Hepatocyte (in vitro differentiated cells): ENCODE results near the gene SLC2A10. TPM values are rescaled to one million over a fixed set of nuclear protein-coding genes. Genes with fewer than 3 reads are reported as not detected.
"Not testable (repeated sequence)": the region's sequence is repeated elsewhere in the genome, so short reads cannot be mapped to it uniquely, and the experiment has no call there.

Experiments
- DNase-seq: peaks from one replicate; pipeline ENCODE4 v3.0.0-alpha.2; 2016; ENCODE audit warnings: low spot score
- H2AFZ ChIP-seq: fragments of 200-600 bp; sonication (generic); 2 replicates; pipeline ENCODE4 v1.6.0; 2016; ENCODE audit warnings: antibody characterized with exemption, mild to moderate bottlenecking
- H3K27ac ChIP-seq: fragments of 200-600 bp; sonication (generic); 2 replicates; pipeline ENCODE4 v1.5.1; 2016; ENCODE audit warnings: mild to moderate bottlenecking
- H3K27me3 ChIP-seq: fragments of 200-600 bp; sonication (generic); 2 replicates; pipeline ENCODE4 v1.6.1; 2016
- H3K36me3 ChIP-seq: fragments of 200-600 bp; sonication (generic); replicated peaks from 2 replicates; pipeline ENCODE4 v1.5.1; 2016; ENCODE audit warnings: low read depth; ENCODE audit not compliant: insufficient read depth
- H3K4me1 ChIP-seq: fragments of 200-600 bp; sonication (generic); 2 replicates; pipeline ENCODE4 v1.5.1; 2016; ENCODE audit warnings: mild to moderate bottlenecking, moderate library complexity; ENCODE audit not compliant: insufficient read depth
- H3K4me2 ChIP-seq: fragments of 200-600 bp; sonication (generic); 2 replicates; pipeline ENCODE4 v1.6.0; 2016
- H3K4me3 ChIP-seq: fragments of 200-600 bp; sonication (generic); 2 replicates; pipeline ENCODE4 v1.5.1; 2016; ENCODE audit warnings: mild to moderate bottlenecking
- H3K79me2 ChIP-seq: fragments of 200-600 bp; sonication (generic); 2 replicates; pipeline ENCODE4 v1.6.0; 2017; ENCODE audit warnings: mild to moderate bottlenecking
- H3K9me2 ChIP-seq: fragments of 200-600 bp; sonication (generic); replicated peaks from 2 replicates; pipeline ENCODE4 v1.6.0; 2017; ENCODE audit warnings: mild to moderate bottlenecking; ENCODE audit not compliant: insufficient read depth
- H3K9me3 ChIP-seq: fragments of 200-600 bp; sonication (generic); 2 replicates; pipeline ENCODE4 v1.5.1; 2016; ENCODE audit warnings: low read depth, mild to moderate bottlenecking
- H4K20me1 ChIP-seq: fragments of 200-600 bp; sonication (generic); 2 replicates; pipeline ENCODE4 v1.6.0; 2016; ENCODE audit warnings: mild to moderate bottlenecking; ENCODE audit not compliant: insufficient read depth, poor library complexity, severe bottlenecking
- EZH2 ChIP-seq: fragments of 200-600 bp; sonication (generic); IDR thresholded peaks from 2 replicates; pipeline ENCODE4 v1.6.1; 2016; ENCODE audit warnings: antibody characterized with exemption, mild to moderate bottlenecking, borderline replicate concordance
- EZH2phosphoT487 ChIP-seq: fragments of 200-600 bp; sonication (generic); IDR thresholded peaks from one replicate; pipeline ENCODE4 v1.6.1; 2018; ENCODE audit warnings: antibody characterized with exemption, mild to moderate bottlenecking, low read depth, moderate library complexity; ENCODE audit not compliant: unreplicated experiment, severe bottlenecking
- WGBS: methylation state at CpG from one replicate; pipeline ENCODE4 v1.1.6; 2016; ENCODE audit warnings: low lambda C conversion rate; ENCODE audit errors: missing lambda C conversion rate; 5-methylcytosine and 5-hydroxymethylcytosine counted together
- polyA plus RNA-seq: library from polyadenylated mRNA; unstranded; fragments of >200 nt; fragmentation: Nextera tagmentation; extraction: Ambion mirVana; gene quantifications from 2 replicates; pipeline ENCODE4 v1.2.1, GENCODE V29; 2016
- total RNA-seq: library from RNA; depleted of rRNA; stranded (reverse); fragments of >200 nt; gene quantifications from 2 replicates; pipeline ENCODE4 v1.2.3, GENCODE V29; 2014
- TF ChIP-seq, protein P1 (sequence below): fragments of 200-600 bp; sonication (generic); IDR thresholded peaks from 2 replicates; pipeline ENCODE4 v1.5.1; 2016; ENCODE audit warnings: antibody characterized with exemption, mild to moderate bottlenecking; ENCODE audit not compliant: poor library complexity

Gene SLC2A10
- total and polyA plus RNA-seq, 2 experiments from 2014 or later = 23.4 to 37.2 TPM

DNA sequence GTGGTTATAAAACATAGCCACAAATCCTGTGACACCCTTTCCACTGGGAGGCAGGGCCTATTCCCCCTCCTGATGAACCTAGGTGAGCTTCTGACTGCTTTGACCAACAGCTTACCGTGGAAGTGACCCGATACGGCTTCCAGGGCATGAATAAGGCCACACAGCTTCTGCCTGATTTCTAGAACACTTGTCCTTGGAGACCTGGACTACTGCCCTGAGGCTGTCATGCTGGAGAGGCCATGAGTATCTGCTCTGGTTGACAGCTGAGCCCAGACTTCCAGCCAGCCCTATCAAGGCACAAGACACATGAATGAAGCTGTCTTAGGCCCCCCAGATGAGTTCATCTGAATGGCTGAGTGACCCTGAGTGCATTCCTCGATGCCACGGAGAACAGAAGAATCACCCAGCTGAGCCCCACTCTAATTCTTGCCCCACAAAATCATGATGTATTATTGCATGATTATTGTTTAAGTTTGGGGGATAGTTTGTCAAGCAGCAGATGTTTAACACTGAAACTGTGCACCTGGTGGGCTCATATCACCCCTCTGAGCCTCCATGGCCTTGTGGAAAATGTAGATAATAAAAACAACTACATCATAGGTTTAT is 36.8 kb upstream of the SLC2A10 start:
- H3K79me2 ChIP-seq = no peaks in the 10 kb centered on the region
- no peak overlapping the region for H3K4me3 ChIP-seq
- TF ChIP-seq EZH2 (no peak), EZH2phosphoT487 (no peak)
- TF ChIP-seq, protein P1, sequence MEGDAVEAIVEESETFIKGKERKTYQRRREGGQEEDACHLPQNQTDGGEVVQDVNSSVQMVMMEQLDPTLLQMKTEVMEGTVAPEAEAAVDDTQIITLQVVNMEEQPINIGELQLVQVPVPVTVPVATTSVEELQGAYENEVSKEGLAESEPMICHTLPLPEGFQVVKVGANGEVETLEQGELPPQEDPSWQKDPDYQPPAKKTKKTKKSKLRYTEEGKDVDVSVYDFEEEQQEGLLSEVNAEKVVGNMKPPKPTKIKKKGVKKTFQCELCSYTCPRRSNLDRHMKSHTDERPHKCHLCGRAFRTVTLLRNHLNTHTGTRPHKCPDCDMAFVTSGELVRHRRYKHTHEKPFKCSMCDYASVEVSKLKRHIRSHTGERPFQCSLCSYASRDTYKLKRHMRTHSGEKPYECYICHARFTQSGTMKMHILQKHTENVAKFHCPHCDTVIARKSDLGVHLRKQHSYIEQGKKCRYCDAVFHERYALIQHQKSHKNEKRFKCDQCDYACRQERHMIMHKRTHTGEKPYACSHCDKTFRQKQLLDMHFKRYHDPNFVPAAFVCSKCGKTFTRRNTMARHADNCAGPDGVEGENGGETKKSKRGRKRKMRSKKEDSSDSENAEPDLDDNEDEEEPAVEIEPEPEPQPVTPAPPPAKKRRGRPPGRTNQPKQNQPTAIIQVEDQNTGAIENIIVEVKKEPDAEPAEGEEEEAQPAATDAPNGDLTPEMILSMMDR = no peak
- no peak overlapping the region for H3K27ac ChIP-seq
- H3K36me3 ChIP-seq = no peaks in the 10 kb centered on the region
- no peaks in the 10 kb centered on the region for H3K9me3 ChIP-seq
- no peaks in the 10 kb centered on the region for H4K20me1 ChIP-seq
- WGBS = 97% methylated on average over 5 of the region's 5 CpGs
- DNase-seq = no peak
- no peaks in the 10 kb centered on the region for H3K27me3 ChIP-seq
- no peaks in the 10 kb centered on the region for H3K9me2 ChIP-seq
- no peak overlapping the region for H2AFZ ChIP-seq
- no peak overlapping the region for H3K4me2 ChIP-seq
- H3K4me1 ChIP-seq = no peaks in the 10 kb centered on the region

DNA sequence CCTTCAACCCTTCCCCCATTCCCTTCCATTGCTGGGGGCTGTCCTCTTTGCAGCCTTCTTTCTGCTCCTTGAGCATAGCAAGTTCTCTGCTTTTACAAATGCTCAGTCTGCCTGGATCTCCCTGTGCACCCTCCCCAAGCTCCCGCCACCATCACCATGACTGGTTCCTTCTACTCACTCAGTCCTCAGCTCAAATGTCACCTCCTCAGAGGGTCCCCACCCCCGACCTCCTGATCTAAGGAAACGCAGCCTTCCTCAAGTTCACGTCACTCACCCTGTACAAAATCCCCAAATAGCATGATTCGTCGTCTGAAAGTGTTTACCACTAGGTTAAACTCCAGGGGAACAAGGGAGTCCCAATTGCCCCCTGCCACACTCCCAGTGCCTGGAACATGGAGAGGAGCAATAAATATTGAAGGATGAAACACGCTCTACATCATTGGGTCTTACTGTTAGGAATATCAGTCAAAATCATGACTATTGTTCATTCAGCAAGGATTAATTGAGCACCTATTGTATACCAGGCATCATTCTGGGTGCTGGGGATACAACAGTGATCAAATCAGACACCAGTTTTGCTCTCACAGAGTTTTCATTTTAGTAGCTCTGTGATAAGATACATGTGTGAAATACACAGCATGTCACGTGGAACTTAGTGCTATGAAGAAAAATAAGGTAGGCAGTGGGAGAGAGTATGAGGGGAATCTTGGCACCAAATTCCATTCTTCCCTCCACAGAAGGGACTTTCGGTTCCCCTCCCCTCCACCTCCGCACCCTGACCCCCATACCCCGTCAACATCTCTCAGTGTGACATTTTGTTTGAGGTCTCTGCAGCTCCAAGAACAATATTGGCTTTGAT is 35.8 kb upstream of the SLC2A10 start:
- TF ChIP-seq, protein P1 = no peak
- TF ChIP-seq EZH2phosphoT487 = no peak
- no peak for TF ChIP-seq EZH2
- Histone ChIP-seq H4K20me1 (no peaks in the 10 kb centered on the region), H3K9me3 (no peaks in the 10 kb centered on the region), H3K27ac (no peak overlapping the region), H3K4me2 (no peak overlapping the region), H3K9me2 (no peaks in the 10 kb centered on the region), H3K4me3 (no peak overlapping the region), H3K27me3 (no peaks in the 10 kb centered on the region), H3K4me1 (no peaks in the 10 kb centered on the region), H3K79me2 (no peaks in the 10 kb centered on the region), H2AFZ (no peak overlapping the region), H3K36me3 (no peaks in the 10 kb centered on the region)
- WGBS = 92% methylated on average over 10 of the region's 11 CpGs
- DNase-seq = no peak

DNA sequence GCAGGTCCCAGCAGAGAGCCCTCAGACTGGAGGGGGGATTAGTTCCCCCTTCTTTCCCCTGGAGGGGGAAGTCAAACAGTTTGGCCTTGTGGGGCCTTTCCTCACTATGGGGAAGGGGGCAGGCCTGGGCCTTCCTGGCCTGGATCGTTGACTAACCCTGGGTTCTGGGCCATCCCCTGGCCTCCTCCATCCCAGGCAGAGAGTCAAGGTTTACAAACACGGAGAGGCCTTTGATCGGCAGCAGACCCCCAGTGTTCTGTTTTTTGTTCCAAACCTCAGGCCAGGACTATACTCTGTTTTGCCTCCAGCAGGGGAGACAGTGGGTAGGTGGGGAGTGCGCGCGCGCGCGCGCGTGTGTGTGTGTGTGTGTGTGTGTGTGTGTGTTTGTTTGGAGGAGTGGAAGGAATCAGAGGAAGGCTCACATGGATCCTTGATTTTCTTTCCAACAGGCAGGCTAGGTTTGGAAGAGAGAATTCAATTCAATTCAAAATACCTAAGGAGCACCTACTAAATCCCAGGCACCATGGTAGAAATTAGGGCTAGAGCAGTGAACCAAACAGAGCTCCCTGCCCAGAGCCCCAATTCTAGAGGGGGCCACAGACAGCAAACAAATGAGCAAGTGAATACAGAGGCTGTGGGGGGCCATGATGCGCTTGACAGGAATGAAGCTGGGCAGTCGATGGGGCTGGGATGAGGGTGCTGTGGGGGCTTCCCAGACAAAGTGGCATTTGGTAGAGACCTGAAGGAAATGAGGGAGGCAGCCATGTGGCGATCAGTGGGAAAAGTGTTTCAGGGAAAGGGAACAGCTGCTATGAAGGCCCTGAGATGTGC is 35.0 kb upstream of the SLC2A10 start:
- H3K4me3 ChIP-seq = no peak overlapping the region
- no peak overlapping the region for H3K4me2 ChIP-seq
- no peaks in the 10 kb centered on the region for H3K4me1 ChIP-seq
- no peaks in the 10 kb centered on the region for H3K27me3 ChIP-seq
- H3K79me2 ChIP-seq = no peaks in the 10 kb centered on the region
- 72% methylated on average over 14 of the region's 14 CpGs for WGBS
- no peaks in the 10 kb centered on the region for H4K20me1 ChIP-seq
- H3K27ac ChIP-seq = no peak overlapping the region
- no peak overlapping the region for H2AFZ ChIP-seq
- no peaks in the 10 kb centered on the region for H3K9me2 ChIP-seq
- no peak for DNase-seq
- TF ChIP-seq EZH2phosphoT487 = no peak
- no peak for TF ChIP-seq EZH2
- no peaks in the 10 kb centered on the region for H3K36me3 ChIP-seq
- H3K9me3 ChIP-seq = no peaks in the 10 kb centered on the region

DNA sequence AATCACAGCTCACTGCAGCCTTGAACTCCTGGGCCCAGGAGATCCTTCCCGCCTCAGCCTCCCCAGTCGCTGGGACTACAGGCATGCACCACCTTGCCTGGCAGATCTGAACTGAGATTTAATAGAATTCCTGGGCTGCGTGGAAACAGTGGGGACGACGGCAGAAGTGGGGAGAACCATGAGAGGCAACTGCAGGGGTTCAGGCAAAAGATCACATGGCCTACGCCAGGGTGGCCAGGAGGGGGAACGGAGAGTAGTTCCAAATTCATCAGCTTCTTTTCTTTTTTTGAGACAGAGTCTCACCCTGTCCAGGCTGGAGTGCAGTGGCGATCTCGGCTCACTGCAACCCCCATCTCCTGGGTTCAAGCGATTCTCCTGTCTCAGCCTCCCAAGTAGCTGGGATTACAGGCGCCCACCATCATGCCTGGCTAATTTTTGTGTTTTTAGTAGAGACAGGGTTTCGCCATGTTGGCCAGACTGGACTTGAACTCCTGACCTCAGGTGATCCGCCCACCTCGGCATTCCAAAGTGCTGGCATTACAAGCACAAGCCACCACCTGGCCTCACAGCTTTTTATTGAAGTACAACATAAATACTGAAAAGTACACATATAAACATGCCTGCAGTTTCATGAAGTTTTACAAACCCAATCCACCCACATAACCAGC is 32.7 kb upstream of the SLC2A10 start:
- not testable (repeated sequence) for H3K4me1 ChIP-seq, H3K27ac ChIP-seq, H3K4me3 ChIP-seq, H3K36me3 ChIP-seq, H4K20me1 ChIP-seq, H3K27me3 ChIP-seq, H3K9me2 ChIP-seq, H3K79me2 ChIP-seq, H3K4me2 ChIP-seq, H2AFZ ChIP-seq, DNase-seq, H3K9me3 ChIP-seq
- WGBS = 90% methylated on average over 13 of the region's 14 CpGs
